OCI-LY7 (cell line): ENCODE data around the gene LDLRAD4. TPM values are rescaled to one million over a fixed set of nuclear protein-coding genes. Genes with fewer than 3 reads are reported as not detected.

Experiments
- BruUV-seq: library from RNA; stranded (reverse); fragments of 400-500 nt; replicated peaks from 2 replicates; lab custom pipeline; 2021; lab: Mats Ljungman, UMichigan
- CTCF ChIA-PET: fragments of 300-600 bp; sonication (Branson Sonifier 250); formaldehyde crosslinking; loops from one replicate; lab custom pipeline; 2022; ENCODE audit warnings: antibody characterized with exemption; ENCODE audit not compliant: unreplicated experiment; lab: Charles Lee
- POLR2A ChIA-PET: fragments of 300-600 bp; sonication (Branson Sonifier 250); formaldehyde crosslinking; loops from one replicate; lab custom pipeline; 2022; ENCODE audit warnings: antibody characterized with exemption; lab: Charles Lee
- DNase-seq: peaks from one replicate; pipeline ENCODE4 v3.0.0-alpha.2; 2015; ENCODE audit warnings: low spot score
- H2AFZ ChIP-seq: fragments of 200-600 bp; sonication (generic), shearing (Covaris generic); 2 replicates; pipeline ENCODE4 v1.6.1; 2014; ENCODE audit warnings: mild to moderate bottlenecking, antibody characterized with exemption, low read length, moderate library complexity
- H3K27ac ChIP-seq: fragments of 200-600 bp; sonication (generic); 2 replicates; pipeline ENCODE4 v1.5.1; 2014; ENCODE audit warnings: mixed run types, low read depth, mild to moderate bottlenecking, moderate library complexity, low read length, inconsistent platforms; ENCODE audit not compliant: poor library complexity, severe bottlenecking
- H3K36me3 ChIP-seq: fragments of 200-600 bp; sonication (generic); 2 replicates; pipeline ENCODE4 v1.6.1; 2014; ENCODE audit warnings: mild to moderate bottlenecking, antibody characterized with exemption, low read length, moderate library complexity, mixed read lengths; ENCODE audit not compliant: insufficient read depth
- H3K4me1 ChIP-seq: fragments of 200-600 bp; sonication (generic); 2 replicates; pipeline ENCODE4 v1.5.1; 2014; ENCODE audit warnings: mild to moderate bottlenecking, low read length; ENCODE audit not compliant: insufficient read depth, poor library complexity, severe bottlenecking
- H3K4me2 ChIP-seq: fragments of 200-600 bp; sonication (generic); 2 replicates; pipeline ENCODE4 v1.6.1; 2014; ENCODE audit warnings: mild to moderate bottlenecking, low read length
- H3K4me3 ChIP-seq: fragments of 200-600 bp; sonication (generic); 2 replicates; pipeline ENCODE4 v1.5.1; 2014; ENCODE audit warnings: mild to moderate bottlenecking, low read depth, low read length; ENCODE audit not compliant: poor library complexity, severe bottlenecking
- H3K79me2 ChIP-seq: fragments of 200-600 bp; sonication (generic); 2 replicates; pipeline ENCODE4 v1.6.1; 2016; ENCODE audit warnings: low read depth, mild to moderate bottlenecking, low read length, moderate library complexity, mixed read lengths; ENCODE audit not compliant: insufficient read depth
- H3K9me2 ChIP-seq: fragments of 200-600 bp; sonication (generic); 2 replicates; pipeline ENCODE4 v1.6.1; 2016; ENCODE audit warnings: mild to moderate bottlenecking, low read length, mixed read lengths; ENCODE audit not compliant: insufficient read depth
- H3K9me3 ChIP-seq: fragments of 200-600 bp; sonication (generic); 2 replicates; pipeline ENCODE4 v1.6.1; 2014; ENCODE audit warnings: mild to moderate bottlenecking, mixed run types, low read length, mixed read lengths
- H4K20me1 ChIP-seq: fragments of 200-600 bp; sonication (generic); 2 replicates; pipeline ENCODE4 v1.6.1; 2014; ENCODE audit warnings: mild to moderate bottlenecking, antibody characterized with exemption, low read length, moderate library complexity, mixed read lengths; ENCODE audit not compliant: insufficient read depth
- EZH2phosphoT487 ChIP-seq: fragments of 200-600 bp; sonication (generic); IDR thresholded peaks from 2 replicates; pipeline ENCODE4 v1.6.1; 2018; ENCODE audit warnings: low read depth, borderline replicate concordance, mild to moderate bottlenecking, mixed run types, antibody characterized with exemption, low read length, moderate library complexity, mixed read lengths
- intact Hi-C: fragments of 100-400 bp; cut with micrococcal nuclease; formaldehyde crosslinking; loops from one replicate; pipeline ENCODE4 v1.10.0; 2022; ENCODE audit not compliant: unreplicated experiment
- total RNA-seq, 2 experiments: library from RNA; depleted of rRNA in 1 of 2; stranded (reverse); fragments of >200 nt in 1 of 2; shearing (Covaris generic) in 1 of 2; gene quantifications; 2 replicates each; pipeline ENCODE4 v1.2.3, GENCODE V29; 2014 to 2022
- TF ChIP-seq, protein P1 (sequence below): fragments of 200-600 bp; sonication (generic); conservative IDR thresholded peaks from 2 replicates; pipeline ENCODE4 v1.5.1; 2014; ENCODE audit warnings: mild to moderate bottlenecking, antibody characterized with exemption, low read length, moderate library complexity, mixed read lengths

Gene LDLRAD4
- total RNA-seq, 2 experiments from 2014 or later: 26.2 to 43.8 TPM

DNA sequence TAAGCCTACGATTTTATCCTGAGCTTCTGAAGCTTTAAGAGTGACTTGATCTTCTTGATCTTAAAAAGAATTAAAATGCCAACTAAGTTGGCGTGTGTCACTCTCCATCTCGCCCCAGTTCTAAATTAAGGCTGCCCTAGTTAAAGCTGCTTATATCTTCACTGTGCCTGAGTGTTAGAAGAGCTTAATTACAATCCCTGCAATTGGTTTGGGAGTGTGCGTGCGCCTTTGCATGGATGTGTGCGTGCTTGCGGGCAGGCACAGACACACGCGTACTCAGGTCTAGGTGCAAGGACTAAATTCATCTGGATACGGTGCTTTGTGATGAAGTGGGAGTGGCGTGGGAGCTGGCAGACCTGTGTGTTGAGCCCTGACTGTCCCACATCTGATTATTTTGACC lies 306.3 kb downstream of the LDLRAD4 start:
- no peak for DNase-seq
- Histone ChIP-seq H3K79me2 (no peaks in the 10 kb centered on the region), H3K9me2 (no peaks in the 10 kb centered on the region), H3K4me3 (no peak overlapping the region), H3K4me2 (no peak overlapping the region), H2AFZ (no peak overlapping the region), H3K9me3 (no peaks in the 10 kb centered on the region), H3K27ac (no peak overlapping the region), H4K20me1 (no peaks in the 10 kb centered on the region), H3K36me3 (no peaks in the 10 kb centered on the region), H3K4me1 (no peaks in the 10 kb centered on the region)
- CTCF ChIA-PET: no interaction called here
- POLR2A ChIA-PET: interaction anchor here (0.6 to 1.7 kb wide), 3 partner anchors 11 to 152 kb away, joined by 3 to 5 read pairs (median 3); no protein-coding TSS in a partner anchor
- no TSS peak for BruUV-seq
- no peak for TF ChIP-seq EZH2phosphoT487
- TF ChIP-seq, protein P1, sequence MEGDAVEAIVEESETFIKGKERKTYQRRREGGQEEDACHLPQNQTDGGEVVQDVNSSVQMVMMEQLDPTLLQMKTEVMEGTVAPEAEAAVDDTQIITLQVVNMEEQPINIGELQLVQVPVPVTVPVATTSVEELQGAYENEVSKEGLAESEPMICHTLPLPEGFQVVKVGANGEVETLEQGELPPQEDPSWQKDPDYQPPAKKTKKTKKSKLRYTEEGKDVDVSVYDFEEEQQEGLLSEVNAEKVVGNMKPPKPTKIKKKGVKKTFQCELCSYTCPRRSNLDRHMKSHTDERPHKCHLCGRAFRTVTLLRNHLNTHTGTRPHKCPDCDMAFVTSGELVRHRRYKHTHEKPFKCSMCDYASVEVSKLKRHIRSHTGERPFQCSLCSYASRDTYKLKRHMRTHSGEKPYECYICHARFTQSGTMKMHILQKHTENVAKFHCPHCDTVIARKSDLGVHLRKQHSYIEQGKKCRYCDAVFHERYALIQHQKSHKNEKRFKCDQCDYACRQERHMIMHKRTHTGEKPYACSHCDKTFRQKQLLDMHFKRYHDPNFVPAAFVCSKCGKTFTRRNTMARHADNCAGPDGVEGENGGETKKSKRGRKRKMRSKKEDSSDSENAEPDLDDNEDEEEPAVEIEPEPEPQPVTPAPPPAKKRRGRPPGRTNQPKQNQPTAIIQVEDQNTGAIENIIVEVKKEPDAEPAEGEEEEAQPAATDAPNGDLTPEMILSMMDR: no peak
- intact Hi-C loops: no loop called here

DNA sequence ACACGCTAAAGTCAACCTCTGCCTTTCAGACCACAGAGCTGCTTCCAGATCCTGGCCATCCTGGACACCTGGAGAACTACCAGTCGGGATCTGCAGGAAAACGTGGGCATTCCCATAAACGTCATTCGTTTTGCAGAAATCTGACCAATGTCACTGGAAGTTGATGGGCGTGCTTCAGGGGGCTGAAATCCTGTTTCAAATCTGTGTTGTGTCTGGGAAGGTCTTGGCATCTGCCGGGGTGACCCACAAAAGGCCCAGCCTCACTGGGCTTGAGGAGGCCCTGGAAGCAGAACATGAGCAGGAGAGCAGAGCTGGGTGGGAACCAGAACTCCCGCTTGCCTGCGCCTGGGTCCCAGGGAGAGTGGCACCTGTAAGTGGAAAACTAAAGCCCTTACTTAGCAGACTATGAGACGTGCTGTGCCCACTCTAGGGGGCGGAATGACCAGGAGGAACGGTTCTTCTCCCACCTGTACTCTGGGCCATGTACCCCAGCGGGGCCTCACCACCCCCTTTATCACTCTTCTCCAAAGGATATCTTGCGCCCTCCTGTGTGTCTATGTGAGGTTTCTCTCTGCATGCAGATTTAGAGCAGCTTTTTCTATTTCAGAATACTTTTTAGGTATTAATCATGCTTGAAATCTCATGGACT lies 306.9 kb downstream of the LDLRAD4 start:
- H3K36me3 ChIP-seq: no peaks in the 10 kb centered on the region
- no peak overlapping the region for H2AFZ ChIP-seq
- no peaks in the 10 kb centered on the region for H3K4me1 ChIP-seq
- no peak overlapping the region for H3K4me2 ChIP-seq
- H3K4me3 ChIP-seq: no peak overlapping the region
- BruUV-seq: no TSS peak
- H3K9me3 ChIP-seq: no peaks in the 10 kb centered on the region
- no peaks in the 10 kb centered on the region for H3K9me2 ChIP-seq
- TF ChIP-seq, protein P1: 0 out of 2 replicates have a peak, but pooled peaks have one; percentile 32
- TF ChIP-seq EZH2phosphoT487: no peak
- DNase-seq: no peak
- POLR2A ChIA-PET: interaction anchor here (1.0 kb wide), 1 partner anchor 12 kb away, joined by 3 read pairs; no protein-coding TSS in a partner anchor
- CTCF ChIA-PET: no interaction called here
- no peak overlapping the region for H3K27ac ChIP-seq
- H3K79me2 ChIP-seq: no peaks in the 10 kb centered on the region
- intact Hi-C loops: no loop called here
- H4K20me1 ChIP-seq: no peaks in the 10 kb centered on the region

DNA sequence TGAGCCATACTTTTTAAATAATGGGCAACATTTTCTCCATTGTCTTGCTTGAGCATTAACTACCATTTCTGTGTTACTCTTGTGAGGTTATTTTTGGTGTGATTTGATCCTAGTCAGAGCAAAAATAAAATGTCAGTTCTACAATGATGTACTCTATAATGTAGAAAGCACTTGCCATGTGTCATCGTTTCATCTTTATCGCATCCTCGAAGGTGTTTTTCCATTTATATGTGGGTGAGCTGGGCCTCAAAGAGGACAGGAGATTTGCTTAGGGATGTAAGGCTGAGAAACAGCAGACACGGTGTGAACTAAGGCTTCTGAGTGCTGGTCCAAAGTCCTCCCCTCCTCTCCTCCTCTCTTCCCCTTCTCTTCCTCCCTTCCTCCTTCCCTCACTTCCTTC lies 308.0 kb downstream of the LDLRAD4 start:
- ChIA-PET CTCF (no interaction called here), POLR2A (no interaction called here)
- no peaks in the 10 kb centered on the region for H3K9me2 ChIP-seq
- no peak overlapping the region for H3K27ac ChIP-seq
- no peak for TF ChIP-seq EZH2phosphoT487
- TF ChIP-seq, protein P1: no peak
- intact Hi-C loops: no loop called here
- no peak overlapping the region for H3K4me3 ChIP-seq
- H2AFZ ChIP-seq: no peak overlapping the region
- no peaks in the 10 kb centered on the region for H3K9me3 ChIP-seq
- BruUV-seq: no TSS peak
- no peak overlapping the region for H3K4me2 ChIP-seq
- no peak for DNase-seq
- H4K20me1 ChIP-seq: no peaks in the 10 kb centered on the region
- no peaks in the 10 kb centered on the region for H3K36me3 ChIP-seq
- no peaks in the 10 kb centered on the region for H3K79me2 ChIP-seq
- no peaks in the 10 kb centered on the region for H3K4me1 ChIP-seq
